Upper lobe of right lung (tissue), 1 donor: Measurements from ENCODE around the gene SPATS2. TPM values are rescaled to one million over a fixed set of nuclear protein-coding genes. Genes with fewer than 3 reads are reported as not detected.

Experiments used
- ATAC-seq: fragments of 200-7000 bp; cut with Tn5 transposase; one replicate; pipeline ENCODE4 v1.9.1; 2020; ENCODE audit warnings: mild to moderate bottlenecking, moderate library complexity
- DNase-seq: peaks from one replicate; pipeline ENCODE4 v3.0.0-alpha.2; 2020
- H3K27ac ChIP-seq: fragments of 200-600 bp; one replicate; pipeline ENCODE4 v1.8.0; 2022
- H3K27me3 ChIP-seq: fragments of 200-600 bp; one replicate; pipeline ENCODE4 v1.8.0; 2022; ENCODE audit warnings: mild to moderate bottlenecking
- H3K36me3 ChIP-seq: fragments of 200-600 bp; one replicate; pipeline ENCODE4 v1.8.0; 2022
- H3K4me1 ChIP-seq: fragments of 200-600 bp; one replicate; pipeline ENCODE4 v1.8.0; 2022
- H3K4me3 ChIP-seq: fragments of 200-600 bp; one replicate; pipeline ENCODE4 v1.8.0; 2022; ENCODE audit warnings: mild to moderate bottlenecking
- H3K9me3 ChIP-seq: fragments of 200-600 bp; one replicate; pipeline ENCODE4 v1.8.0; 2022
- CTCF ChIP-seq: fragments of 200-600 bp; IDR thresholded peaks from one replicate; pipeline ENCODE4 v1.8.0; 2022; ENCODE audit warnings: antibody characterized with exemption
- intact Hi-C: fragments of 100-400 bp; cut with DNase I; formaldehyde crosslinking; loops from one replicate; pipeline ENCODE4 v1.11.0; 2022
- total RNA-seq: library from RNA; stranded (reverse); fragmentation: NEBNext Ultra II Directional; extraction: Animal tissue kit (Norgen Biotek cat#: 25700); gene quantifications from one replicate; pipeline ENCODE4 v1.2.1, GENCODE V29; 2021
- donor health status: DM: no; HTN: yes; CAD: no; lungs with severe emphysema.

Gene SPATS2
- total RNA-seq, 1 donor from 2014 or later, result 12.6 TPM

DNA sequence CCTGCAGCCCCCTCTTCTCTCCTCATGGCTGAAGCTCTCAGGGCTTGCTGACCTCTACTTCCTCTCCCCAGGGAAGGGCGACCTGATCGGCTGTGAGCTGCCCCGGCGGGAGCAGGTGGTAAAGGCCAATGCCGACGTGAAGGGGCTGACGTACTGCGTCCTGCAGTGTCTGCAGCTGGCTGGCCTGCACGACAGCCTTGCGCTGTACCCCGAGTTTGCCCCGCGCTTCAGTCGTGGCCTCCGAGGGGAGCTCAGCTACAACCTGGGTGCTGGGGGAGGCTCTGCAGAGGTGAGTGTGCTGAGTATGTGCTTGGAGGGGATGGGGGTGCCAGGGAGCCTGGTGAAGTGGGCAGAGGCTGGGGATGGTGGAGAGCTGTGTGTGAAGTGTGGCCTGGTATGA lies 187.0 kb downstream of the SPATS2 start:
- DNase-seq, result no peak
- intact Hi-C loops, result no loop called here
- Histone ChIP-seq H3K27me3 (peaks cover 3% of the 10 kb centered on the region), H3K4me3 (no peak overlapping the region), H3K9me3 (no peaks in the 10 kb centered on the region), H3K27ac (no peak overlapping the region), H3K4me1 (peaks cover 5% of the 10 kb centered on the region), H3K36me3 (peaks cover 22% of the 10 kb centered on the region)
- ATAC-seq, result no peak
- TF ChIP-seq CTCF, result no peak

GRCh38 chr12:49555631-49556390 lies 188.5 kb downstream of the SPATS2 start:
- ATAC-seq (no peak), DNase-seq (no peak)
- peaks cover 3% of the 10 kb centered on the region for H3K4me1 ChIP-seq
- peaks cover 37% of the 10 kb centered on the region for H3K36me3 ChIP-seq
- no peaks in the 10 kb centered on the region for H3K9me3 ChIP-seq
- intact Hi-C loops, result no loop called here
- TF ChIP-seq CTCF, result no peak
- H3K4me3 ChIP-seq, result no peak overlapping the region
- no peaks in the 10 kb centered on the region for H3K27me3 ChIP-seq
- H3K27ac ChIP-seq, result no peak overlapping the region

- no peaks in the 10 kb centered on the region for H3K9me3 ChIP-seq
- TF ChIP-seq CTCF, result no peak
- no peaks in the 10 kb centered on the region for H3K27me3 ChIP-seq
- H3K27ac ChIP-seq, result no peak overlapping the region
- H3K4me3 ChIP-seq, result no peak overlapping the region
- ATAC-seq (no peak), DNase-seq (no peak)
- H3K36me3 ChIP-seq, result peaks cover 45% of the 10 kb centered on the region
- intact Hi-C loops, result no loop called here
- peaks cover 3% of the 10 kb centered on the region for H3K4me1 ChIP-seq
Observed at GRCh38 chr12:49556391-49557186, 189.3 kb downstream of the SPATS2 start.

- no peak for ATAC-seq
- Histone ChIP-seq H3K4me3 (no peak overlapping the region), H3K9me3 (no peaks in the 10 kb centered on the region), H3K4me1 (peaks cover under 1% of the 10 kb centered on the region), H3K36me3 (peaks cover 53% of the 10 kb centered on the region), H3K27ac (no peak overlapping the region), H3K27me3 (no peaks in the 10 kb centered on the region)
- no peak for TF ChIP-seq CTCF
- intact Hi-C loops, result no loop called here
- DNase-seq, result no peak
Observed at GRCh38 chr12:49557187-49557916, 190.1 kb downstream of the SPATS2 start.

- intact Hi-C loops, result no loop called here
- Histone ChIP-seq H3K4me3 (no peak overlapping the region), H3K36me3 (peaks cover 58% of the 10 kb centered on the region), H3K4me1 (no peaks in the 10 kb centered on the region), H3K9me3 (no peaks in the 10 kb centered on the region), H3K27me3 (no peaks in the 10 kb centered on the region), H3K27ac (no peak overlapping the region)
- DNase-seq (no peak), ATAC-seq (no peak)
- no peak for TF ChIP-seq CTCF
Observed at GRCh38 chr12:49557917-49558215, 190.6 kb downstream of the SPATS2 start.
